Erythroblast (primary cell): Measurements from ENCODE around the gene THBS2.

ENCODE experiments used
- GATA1 ChIP-seq: IDR thresholded peaks from 2 replicates; pipeline ENCODE4 v1.6.1; 2011; ENCODE audit warnings: low read depth, mild to moderate bottlenecking, control low read depth, low read length, moderate library complexity
- POLR2A ChIP-seq: IDR thresholded peaks from 2 replicates; pipeline ENCODE4 v1.6.1; 2011; ENCODE audit warnings: mild to moderate bottlenecking, low read length

DNA sequence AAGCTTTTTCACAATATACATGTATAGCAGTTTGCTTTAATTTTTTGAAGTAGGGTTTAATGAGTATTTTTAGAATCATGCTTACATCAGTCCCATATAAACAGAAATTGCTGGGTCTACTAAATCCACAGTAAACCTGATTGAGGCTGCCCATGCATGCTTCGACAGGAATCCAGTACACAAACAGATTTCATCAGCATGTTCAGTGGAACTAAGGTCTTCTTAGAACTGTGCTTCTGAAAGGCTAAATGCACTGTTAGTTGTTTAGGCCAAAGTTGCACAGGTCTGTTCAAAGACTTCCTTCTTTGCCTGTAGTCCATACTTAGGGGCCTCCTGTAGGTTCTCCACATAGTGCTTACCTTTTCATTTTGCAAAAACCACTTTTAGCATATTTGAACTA, 42.5 kb upstream of the THBS2 start:
- TF ChIP-seq POLR2A (no peak), GATA1 (no peak)
